GM18951 (cell line): ENCODE measurements around the gene FASTKD3.
"Not testable (repeated sequence)": the region's sequence is repeated elsewhere in the genome, so short reads cannot be mapped to it uniquely, and the experiment has no call there.

Source experiments
- POLR2A ChIP-seq: IDR thresholded peaks from 4 replicates; pipeline ENCODE4 v1.6.1; 2011; ENCODE audit warnings: mild to moderate bottlenecking; ENCODE audit not compliant: insufficient read length, insufficient read depth; ENCODE audit errors: extremely low read depth
- in situ Hi-C: fragments of 300-500 bp; cut with MboI; formaldehyde crosslinking; loops from one replicate; pipeline ENCODE4 v1.12.0; 2022; ENCODE audit warnings: low sequenced_read_pairs, mixed read lengths, inconsistent platforms; ENCODE audit not compliant: unreplicated experiment

Gene FASTKD3

GRCh38 chr5:7868773-7869473 is at the start of gene FASTKD3, which contains the start of gene MTRR:
FASTKD3 (minus strand) TSS chr5:7869031; CDS start chr5:7868083, 948 bp downstream.
MTRR (plus strand) TSS chr5:7869148; CDS start chr5:7870795, 1,647 bp downstream.
- in situ Hi-C loops: no loop called here
- peak; percentile 90 for TF ChIP-seq POLR2A

GRCh38 chr5:7917130-7918123 is 48.6 kb upstream of the FASTKD3 start:
- in situ Hi-C loops: no loop called here
- TF ChIP-seq POLR2A: no peak

GRCh38 chr5:7916171-7916804 is 47.5 kb upstream of the FASTKD3 start:
- in situ Hi-C loops: no loop called here
- TF ChIP-seq POLR2A: no peak

GRCh38 chr5:7911429-7911771 is 42.6 kb upstream of the FASTKD3 start:
- in situ Hi-C loops: not testable (repeated sequence)

- in situ Hi-C loops: no loop called here
- no peak for TF ChIP-seq POLR2A
Observed at GRCh38 chr5:7910738-7911428, 42.1 kb upstream of the FASTKD3 start.

- TF ChIP-seq POLR2A: no peak
- in situ Hi-C loops: no loop called here
Observed at GRCh38 chr5:7908317-7908716, 39.5 kb upstream of the FASTKD3 start.

- in situ Hi-C loops: no loop called here
- TF ChIP-seq POLR2A: no peak
Observed at GRCh38 chr5:7907612-7908011, 38.8 kb upstream of the FASTKD3 start.

- in situ Hi-C loops: no loop called here
- no peak for TF ChIP-seq POLR2A
Observed at GRCh38 chr5:7904170-7904569, 35.3 kb upstream of the FASTKD3 start.

- TF ChIP-seq POLR2A: no peak
- in situ Hi-C loops: no loop called here
Observed at GRCh38 chr5:7902666-7903625, 34.1 kb upstream of the FASTKD3 start.

GRCh38 chr5:7902201-7902600 is 33.4 kb upstream of the FASTKD3 start:
- TF ChIP-seq POLR2A: no peak
- in situ Hi-C loops: no loop called here

- in situ Hi-C loops: no loop called here
- no peak for TF ChIP-seq POLR2A
Observed at GRCh38 chr5:7897014-7897600, 28.3 kb upstream of the FASTKD3 start.
